Measurements from ENCODE around the gene NFATC3. TPM values are rescaled to one million over a fixed set of nuclear protein-coding genes. Genes with fewer than 3 reads are reported as not detected.

Gene NFATC3
- total RNA-seq, 2 experiments from 2014 or later, result 84.8 to 94.4 TPM

DNA sequence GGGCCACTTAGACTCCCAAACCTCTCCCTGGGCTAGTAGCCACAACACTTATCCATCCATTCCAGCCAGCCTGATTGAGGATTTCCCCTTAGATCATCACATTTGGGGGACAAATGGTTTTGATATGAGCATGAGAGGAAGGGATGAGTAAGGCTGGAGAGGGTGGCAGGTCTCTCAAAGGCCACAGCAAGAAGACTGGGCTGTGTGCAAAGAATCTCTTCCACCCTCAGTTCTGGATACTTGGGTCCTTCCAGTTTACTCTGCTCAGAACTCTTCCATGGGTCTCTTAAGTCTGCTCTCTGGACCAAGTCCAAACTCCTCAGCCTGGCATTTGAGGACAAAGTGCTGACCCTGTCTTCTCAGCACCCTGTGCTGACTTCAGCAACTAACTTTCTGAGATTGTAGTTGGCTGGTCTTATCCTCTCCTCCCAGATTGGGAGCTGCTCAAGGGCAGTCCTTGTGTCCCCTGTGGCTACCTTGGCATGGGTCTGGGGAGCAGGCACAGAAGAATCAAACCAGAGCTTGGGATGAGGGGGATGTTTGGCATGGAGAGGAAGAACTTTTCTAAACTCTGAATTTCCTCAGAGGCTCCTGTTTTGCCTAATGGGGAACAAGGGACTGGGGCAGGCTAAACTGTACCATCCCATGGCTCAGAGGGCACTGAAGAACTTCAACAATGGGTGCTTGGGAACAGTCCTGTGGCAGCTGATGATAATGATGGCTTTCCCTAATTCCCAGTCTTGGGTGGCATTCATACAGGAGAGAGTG, 3.1 kb upstream of the NFATC3 start:
- peak overlapping the region; percentile 48 to 61 for H3K27ac ChIP-seq (ENCODE audit: low read depth in 1 of 2, low read length in 2 of 2)
- CTCF ChIA-PET, result interaction anchor here (0.6 to 1.2 kb wide), 2 partner anchors 17 to 46 kb away, joined by 3 read pairs; no protein-coding TSS in a partner anchor

DNA sequence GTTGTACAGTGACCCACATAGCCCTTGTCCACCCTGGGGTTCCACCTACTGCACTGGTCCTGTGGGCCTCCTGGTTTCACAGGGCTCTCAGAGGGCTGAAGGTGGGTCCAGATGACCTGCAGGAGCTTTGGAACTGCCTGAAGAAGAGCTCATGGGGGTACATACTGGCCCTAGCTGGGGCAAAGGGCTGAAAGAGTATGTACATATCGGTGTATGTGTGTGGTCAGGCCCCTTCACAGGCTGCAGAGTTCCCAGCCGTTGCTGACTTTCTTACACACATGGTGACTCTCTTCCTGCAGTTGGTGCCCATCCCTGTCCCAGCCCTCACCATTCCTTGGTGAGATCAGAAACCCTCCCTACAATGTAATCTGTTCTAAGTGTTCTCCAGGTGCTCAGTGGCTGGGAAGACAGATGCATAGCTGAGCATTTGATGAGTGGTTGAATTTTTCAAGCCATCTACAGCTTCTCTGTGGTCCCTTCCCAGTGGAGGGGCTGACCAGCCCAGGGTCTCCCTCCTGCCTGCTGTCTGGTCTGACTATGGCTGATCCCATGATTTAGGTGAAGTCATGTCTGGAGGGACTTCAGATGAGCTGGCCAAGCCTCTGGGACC, 2.4 kb upstream of the NFATC3 start:
- H3K36me3 Mint-ChIP-seq (ENCODE audit: low read depth), result peaks cover 19% of the 10 kb centered on the region
- peak overlapping the region; percentile 94 for H3K4me3 Mint-ChIP-seq
- intact Hi-C loops (cut with DNase I, micrococcal nuclease), result loop anchor here in 1 of 2 experiments (10.0 kb wide), 1 partner anchor 838 kb away; the partner anchor contains the start of genes FHOD1 and SLC9A5
- no peaks in the 10 kb centered on the region for H3K9me3 Mint-ChIP-seq
- Histone ChIP-seq H3K27ac (ENCODE audit: low read depth in 1 of 2, low read length in 2 of 2) (peak overlapping the region; percentile 48 to 61), H3K36me3 (ENCODE audit: insufficient read depth, low read length) (no peaks in the 10 kb centered on the region), H3K27me3 (ENCODE audit: control insufficient read depth in 1 of 2, insufficient read depth in 2 of 2, low read length in 2 of 2) (no peaks in the 10 kb centered on the region), H3K4me1 (ENCODE audit: insufficient read depth, low read length) (peaks cover 71% of the 10 kb centered on the region), H3K4me3 (ENCODE audit: low read length) (no peak overlapping the region), H3K9me3 (ENCODE audit: control insufficient read depth in 1 of 2, insufficient read depth in 1 of 2, low read length in 2 of 2) (no peaks in the 10 kb centered on the region)
- ChIA-PET CTCF (interaction anchor here (0.6 to 1.2 kb wide), 2 partner anchors 18 to 45 kb away, joined by 3 read pairs; no protein-coding TSS in a partner anchor), POLR2A (interaction anchor here (0.8 to 6.1 kb wide), 5 partner anchors 12 to 236 kb away, joined by 3 to 174 read pairs (median 9); partner anchors contain the start of genes DPEP2, NUTF2, PRMT7 and SLC7A6OS)
- no peaks in the 10 kb centered on the region for H3K27me3 Mint-ChIP-seq
- ATAC-seq (ENCODE audit: poor library complexity) (no peak), DNase-seq (peak in 1 of 14 experiments; percentile 13)
- TF ChIP-seq, protein P1, sequence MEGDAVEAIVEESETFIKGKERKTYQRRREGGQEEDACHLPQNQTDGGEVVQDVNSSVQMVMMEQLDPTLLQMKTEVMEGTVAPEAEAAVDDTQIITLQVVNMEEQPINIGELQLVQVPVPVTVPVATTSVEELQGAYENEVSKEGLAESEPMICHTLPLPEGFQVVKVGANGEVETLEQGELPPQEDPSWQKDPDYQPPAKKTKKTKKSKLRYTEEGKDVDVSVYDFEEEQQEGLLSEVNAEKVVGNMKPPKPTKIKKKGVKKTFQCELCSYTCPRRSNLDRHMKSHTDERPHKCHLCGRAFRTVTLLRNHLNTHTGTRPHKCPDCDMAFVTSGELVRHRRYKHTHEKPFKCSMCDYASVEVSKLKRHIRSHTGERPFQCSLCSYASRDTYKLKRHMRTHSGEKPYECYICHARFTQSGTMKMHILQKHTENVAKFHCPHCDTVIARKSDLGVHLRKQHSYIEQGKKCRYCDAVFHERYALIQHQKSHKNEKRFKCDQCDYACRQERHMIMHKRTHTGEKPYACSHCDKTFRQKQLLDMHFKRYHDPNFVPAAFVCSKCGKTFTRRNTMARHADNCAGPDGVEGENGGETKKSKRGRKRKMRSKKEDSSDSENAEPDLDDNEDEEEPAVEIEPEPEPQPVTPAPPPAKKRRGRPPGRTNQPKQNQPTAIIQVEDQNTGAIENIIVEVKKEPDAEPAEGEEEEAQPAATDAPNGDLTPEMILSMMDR (IDR thresholded peaks at IDR 0.05), result no peak
- H3K4me1 Mint-ChIP-seq (ENCODE audit: low read depth), result peaks cover 77% of the 10 kb centered on the region
- peak overlapping the region; percentile 89 for H3K27ac Mint-ChIP-seq

More for the DNA sequence above, 3.1 kb upstream of the NFATC3 start:
- peak overlapping the region; percentile 89 for H3K27ac Mint-ChIP-seq
- ATAC-seq (ENCODE audit: poor library complexity), result no peak
- TF ChIP-seq, protein P1 (IDR thresholded peaks at IDR 0.05), result no peak
- Histone ChIP-seq H3K9me3 (ENCODE audit: control insufficient read depth in 1 of 2, insufficient read depth in 1 of 2, low read length in 2 of 2) (no peaks in the 10 kb centered on the region), H3K27me3 (ENCODE audit: control insufficient read depth in 1 of 2, insufficient read depth in 2 of 2, low read length in 2 of 2) (no peaks in the 10 kb centered on the region), H3K4me3 (ENCODE audit: low read length) (no peak overlapping the region), H3K36me3 (ENCODE audit: insufficient read depth, low read length) (no peaks in the 10 kb centered on the region), H3K4me1 (ENCODE audit: insufficient read depth, low read length) (peaks cover 76% of the 10 kb centered on the region)
- H3K36me3 Mint-ChIP-seq (ENCODE audit: low read depth), result peaks cover 22% of the 10 kb centered on the region
- intact Hi-C loops (cut with DNase I, micrococcal nuclease), result loop anchor here in 1 of 2 experiments (10.0 kb wide), 1 partner anchor 837 kb away; the partner anchor contains the start of genes FHOD1 and SLC9A5
- H3K4me3 Mint-ChIP-seq, result peak overlapping the region; percentile 78
- H3K9me3 Mint-ChIP-seq, result no peaks in the 10 kb centered on the region
- POLR2A ChIA-PET, result interaction anchor here (0.8 to 6.1 kb wide), 5 partner anchors 11 to 236 kb away, joined by 3 to 174 read pairs (median 39); partner anchors contain the start of genes DPEP2, NUTF2, PRMT7 and SLC7A6OS
- H3K27me3 Mint-ChIP-seq, result no peaks in the 10 kb centered on the region
- H3K4me1 Mint-ChIP-seq (ENCODE audit: low read depth), result peaks cover 73% of the 10 kb centered on the region
- peak in 1 of 14 experiments; percentile 20 for DNase-seq

DNA sequence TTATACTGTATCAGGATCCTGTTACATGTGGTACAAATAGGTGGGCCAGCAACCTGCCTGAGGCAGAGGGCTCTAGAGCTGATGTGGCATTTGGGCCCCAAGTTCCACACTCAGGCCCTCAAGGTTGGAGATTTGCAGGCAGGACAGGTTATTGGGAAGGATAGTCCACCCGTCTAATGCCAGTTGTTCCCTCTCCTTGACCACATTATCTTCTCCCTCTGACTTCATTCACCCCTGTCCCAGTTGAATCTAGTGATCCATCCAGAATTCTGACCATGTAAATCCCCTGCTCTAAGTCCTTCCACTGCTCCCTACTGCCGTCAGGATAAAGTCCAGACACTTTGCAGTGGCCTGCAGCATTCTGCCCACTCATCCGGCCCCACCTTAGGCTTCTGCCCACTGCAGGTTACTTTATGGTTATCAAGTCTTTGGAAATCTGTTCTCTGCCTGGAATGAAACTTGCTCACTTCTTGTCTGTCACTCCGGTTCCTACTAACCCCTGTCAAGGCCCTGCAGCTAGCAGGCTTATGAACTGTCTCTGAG, 1.9 kb upstream of the NFATC3 start:
- POLR2A ChIA-PET, result interaction anchor here (0.6 to 6.1 kb wide), 6 partner anchors 12 to 387 kb away, joined by 3 to 174 read pairs (median 14); partner anchors contain the start of gene DPEP2
- H3K27ac Mint-ChIP-seq, result peak overlapping the region; percentile 89
- H3K36me3 Mint-ChIP-seq (ENCODE audit: low read depth), result peaks cover 14% of the 10 kb centered on the region
- H3K9me3 Mint-ChIP-seq, result no peaks in the 10 kb centered on the region
- DNase-seq, result peak in 1 of 14 experiments; percentile 21
- no peaks in the 10 kb centered on the region for H3K27me3 ChIP-seq (ENCODE audit: control insufficient read depth in 1 of 2, insufficient read depth in 2 of 2, low read length in 2 of 2)
- H3K4me1 Mint-ChIP-seq (ENCODE audit: low read depth), result peaks cover 75% of the 10 kb centered on the region
- intact Hi-C loops (cut with DNase I, micrococcal nuclease), result loop anchor here in 1 of 2 experiments (10.0 kb wide), 1 partner anchor 839 kb away; the partner anchor contains the start of genes FHOD1 and SLC9A5
- TF ChIP-seq, protein P1 (IDR thresholded peaks at IDR 0.05), result no peak
- CTCF ChIA-PET, result interaction anchor here (1.7 kb wide), 1 partner anchor 43 kb away, joined by 7 read pairs; no protein-coding TSS in a partner anchor
- H3K4me3 Mint-ChIP-seq, result peak overlapping the region; percentile 94
- H3K4me3 ChIP-seq (ENCODE audit: low read length), result no peak overlapping the region
- no peak for ATAC-seq (ENCODE audit: poor library complexity)
- no peaks in the 10 kb centered on the region for H3K9me3 ChIP-seq (ENCODE audit: control insufficient read depth in 1 of 2, insufficient read depth in 1 of 2, low read length in 2 of 2)
- peaks cover 66% of the 10 kb centered on the region for H3K4me1 ChIP-seq (ENCODE audit: insufficient read depth, low read length)
- peak overlapping the region; percentile 91 to 92 for H3K27ac ChIP-seq (ENCODE audit: low read depth in 1 of 2, low read length in 2 of 2)
- H3K36me3 ChIP-seq (ENCODE audit: insufficient read depth, low read length), result no peaks in the 10 kb centered on the region
- H3K27me3 Mint-ChIP-seq, result no peaks in the 10 kb centered on the region
